ENCODE data around the gene VSIG10L.

The VSIG10L gene

DNA sequence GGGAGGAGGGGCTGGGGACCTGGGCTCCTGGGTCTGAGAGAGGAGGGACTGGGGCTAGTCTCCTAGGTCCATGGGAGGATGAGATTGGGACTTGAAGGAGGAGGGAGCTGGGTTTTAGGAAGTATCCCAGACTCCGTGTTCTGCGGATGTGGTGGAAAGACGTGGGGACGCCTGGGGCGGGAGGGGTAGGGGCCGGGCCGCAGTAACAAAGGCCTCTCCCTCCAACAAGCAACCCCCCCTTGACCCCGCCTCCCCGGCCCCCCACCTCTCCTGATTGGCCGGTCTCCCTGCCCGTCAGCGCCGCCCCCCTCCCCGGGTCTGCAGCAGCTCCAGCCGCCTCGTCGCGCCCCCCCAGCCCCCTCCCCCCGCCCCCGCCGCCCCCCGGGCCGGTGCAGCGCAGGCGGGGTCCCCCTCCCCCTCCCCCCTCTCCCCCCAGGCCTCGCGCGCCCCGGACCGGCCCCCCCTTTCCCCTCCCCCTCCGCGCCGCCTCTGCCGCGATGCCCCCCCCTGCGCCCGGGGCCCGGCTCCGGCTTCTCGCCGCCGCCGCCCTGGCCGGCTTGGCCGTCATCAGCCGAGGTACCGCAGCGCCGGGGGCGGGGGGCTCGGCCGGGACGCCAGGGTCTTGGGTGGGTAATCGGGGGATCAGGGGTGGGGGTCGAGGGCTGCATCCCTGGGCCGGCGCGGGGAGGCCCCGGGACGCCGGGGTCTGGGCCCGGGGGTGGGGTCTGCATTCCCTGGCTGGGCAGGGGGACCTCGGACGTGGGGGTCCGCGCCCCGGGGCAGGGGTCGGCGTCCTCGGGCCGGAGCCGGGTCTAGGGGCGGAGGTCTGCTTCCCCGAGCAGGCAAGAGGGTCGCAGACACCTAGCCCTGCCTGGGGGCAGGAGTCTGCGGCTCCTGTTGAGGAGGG, 30.3 kb downstream of the VSIG10L start, which contains the start of gene IGLON5:
TSS of gene IGLON5 (plus strand) at position 294 of the 907 bp plus-strand sequence. CDS start at position 498, 204 bp downstream.
- no peak for DNase-seq

DNA sequence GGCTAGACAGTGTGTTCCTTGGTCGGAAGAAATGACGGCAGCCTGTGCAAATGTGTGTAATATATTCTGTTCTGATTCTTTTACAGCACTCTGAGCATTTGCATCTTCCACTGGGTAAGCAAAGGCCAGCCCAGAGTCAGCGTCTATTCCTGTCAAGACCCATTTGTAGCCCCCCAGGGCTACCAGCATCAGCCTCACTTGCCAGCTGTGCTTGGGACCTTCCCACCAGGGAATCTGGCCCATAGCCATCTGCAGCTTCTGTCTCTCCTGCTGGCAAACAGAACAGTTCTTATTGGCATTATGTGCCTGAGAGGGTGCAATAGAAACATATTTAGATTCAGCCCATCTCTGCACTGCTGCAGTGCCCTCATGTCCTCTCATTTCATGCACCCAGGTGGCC, 36.5 kb downstream of the VSIG10L start:
- DNase-seq = no peak

DNA sequence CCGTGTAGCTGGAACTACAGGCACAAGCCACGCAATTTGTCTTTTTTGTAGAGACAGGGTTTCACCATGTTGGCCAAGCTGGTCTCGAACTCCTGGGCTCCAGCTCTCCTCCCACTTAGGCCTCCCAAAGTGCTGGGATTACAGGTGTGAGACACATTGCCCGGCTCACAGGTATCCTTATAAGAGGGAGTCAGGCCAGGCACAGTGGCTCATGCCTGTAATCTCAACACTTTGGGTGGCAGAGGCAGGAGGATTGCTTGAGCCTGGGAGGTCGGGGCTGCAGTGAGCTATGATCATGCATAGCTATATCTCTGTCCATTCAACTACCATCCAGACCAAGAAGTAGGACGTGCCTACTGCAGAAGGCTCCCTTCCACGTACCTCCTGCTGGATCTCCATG, 40.7 kb downstream of the VSIG10L start:
- no peak for DNase-seq

DNA sequence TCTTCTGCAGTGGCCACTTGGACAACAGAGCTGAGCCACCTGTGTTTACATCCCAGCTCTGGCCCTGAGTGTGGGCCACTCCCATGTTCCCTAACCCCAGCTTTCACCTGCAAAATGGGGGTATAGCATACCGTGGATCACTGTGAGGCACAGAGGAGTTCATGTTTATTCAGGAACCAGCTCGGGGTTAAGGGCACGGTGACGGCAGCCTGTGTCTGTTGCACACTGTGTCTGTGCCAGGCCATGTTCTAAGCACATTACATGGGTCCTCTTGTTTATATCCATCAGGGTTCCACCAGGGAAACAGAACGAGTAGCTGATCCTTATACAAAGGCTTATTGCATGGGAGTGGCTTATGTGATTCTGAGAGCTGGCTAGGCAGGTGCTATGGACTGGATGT, 44.5 kb downstream of the VSIG10L start:
- no peak for DNase-seq

DNA sequence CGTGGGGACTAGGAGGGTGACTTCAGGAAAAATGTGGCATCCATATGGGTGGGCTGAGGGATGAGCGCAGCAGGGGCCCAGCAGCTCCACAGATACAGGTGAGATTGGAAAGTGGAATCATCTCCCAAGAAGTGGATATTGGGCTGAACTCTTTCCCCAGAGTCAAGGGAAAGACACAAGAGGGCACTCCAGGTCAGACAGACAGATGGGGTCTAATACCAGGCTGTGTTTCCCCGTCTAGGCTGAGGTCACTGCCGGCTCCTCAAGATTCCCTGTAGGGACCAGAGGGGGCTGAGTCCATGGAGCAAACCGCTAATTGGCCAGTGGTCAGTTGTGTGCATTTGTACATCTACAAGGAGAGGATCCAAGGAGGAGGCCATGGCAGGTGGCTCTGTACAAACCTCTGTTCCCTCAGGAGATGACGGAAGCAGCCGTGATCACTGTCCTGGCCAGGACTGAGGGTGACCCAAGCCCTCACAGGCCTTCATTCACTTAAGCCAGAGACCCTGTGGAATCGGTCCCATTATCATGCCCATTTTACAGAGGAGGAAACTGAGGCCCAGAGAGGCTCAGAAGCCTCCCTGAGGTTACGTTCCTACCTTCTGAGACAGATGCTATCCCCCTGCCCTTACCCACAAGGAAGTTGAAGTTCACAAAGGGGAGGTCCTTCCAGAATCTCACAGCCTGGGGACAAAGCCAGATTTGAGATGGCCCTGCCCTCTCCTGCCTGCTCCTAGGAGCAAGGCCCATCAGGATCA, 45.4 kb downstream of the VSIG10L start:
- DNase-seq = peak; percentile 60

DNA sequence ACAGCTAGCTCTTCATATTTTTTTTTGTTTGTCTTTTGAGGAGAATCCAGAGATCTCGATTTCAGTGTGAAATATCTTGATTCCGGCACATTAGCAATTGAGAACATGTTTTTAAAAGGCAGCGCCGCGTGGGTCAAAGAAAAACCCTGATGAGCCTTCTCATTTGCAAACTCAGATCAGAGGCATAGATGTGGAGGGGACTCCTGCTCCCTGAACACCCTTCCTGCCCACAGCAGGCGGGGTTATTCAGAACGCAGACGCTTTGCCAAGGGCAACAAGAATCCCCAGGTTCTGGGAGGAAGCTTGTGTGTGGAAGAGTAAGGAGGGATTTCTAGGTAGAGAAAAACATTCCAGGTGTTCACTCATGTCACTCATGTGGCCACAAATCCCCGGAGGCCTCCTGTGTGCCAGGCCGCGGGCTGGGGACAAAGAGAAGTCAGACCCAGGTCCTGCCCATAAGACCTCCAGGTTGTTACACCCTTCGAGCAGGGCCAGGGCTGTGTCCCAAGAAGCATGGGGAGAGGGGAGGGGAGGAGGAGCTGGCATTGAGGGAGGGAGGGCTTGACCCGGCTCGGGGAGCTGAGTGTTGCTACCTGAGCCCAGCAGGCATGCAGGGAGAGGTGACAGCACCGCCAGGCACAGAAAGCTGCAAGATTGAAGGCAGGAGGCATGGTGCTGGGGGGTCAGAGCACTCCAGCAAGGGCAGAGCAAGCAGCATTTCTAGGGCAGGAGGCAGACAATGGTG, 46.4 kb downstream of the VSIG10L start:
- DNase-seq = no peak

DNA sequence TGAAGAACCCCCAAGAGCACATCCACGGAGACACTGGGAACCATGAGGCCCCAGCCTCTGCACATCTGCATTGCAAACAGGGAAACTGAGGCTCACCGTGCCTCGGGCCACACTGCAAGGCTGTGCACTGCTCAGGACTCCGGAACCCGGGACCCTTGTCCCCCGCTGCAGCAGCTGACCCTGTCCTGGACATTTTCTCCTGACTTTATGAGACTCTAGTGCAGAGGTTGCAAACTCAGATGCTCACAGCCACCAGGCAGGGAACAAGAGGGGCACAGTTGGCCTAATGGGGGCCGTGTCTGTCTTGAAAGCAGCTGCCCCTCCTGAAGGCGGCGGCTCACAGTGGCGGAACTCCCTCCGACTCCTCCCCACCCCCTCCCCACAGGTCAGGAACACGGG, 47.0 kb downstream of the VSIG10L start:
- DNase-seq = no peak

DNA sequence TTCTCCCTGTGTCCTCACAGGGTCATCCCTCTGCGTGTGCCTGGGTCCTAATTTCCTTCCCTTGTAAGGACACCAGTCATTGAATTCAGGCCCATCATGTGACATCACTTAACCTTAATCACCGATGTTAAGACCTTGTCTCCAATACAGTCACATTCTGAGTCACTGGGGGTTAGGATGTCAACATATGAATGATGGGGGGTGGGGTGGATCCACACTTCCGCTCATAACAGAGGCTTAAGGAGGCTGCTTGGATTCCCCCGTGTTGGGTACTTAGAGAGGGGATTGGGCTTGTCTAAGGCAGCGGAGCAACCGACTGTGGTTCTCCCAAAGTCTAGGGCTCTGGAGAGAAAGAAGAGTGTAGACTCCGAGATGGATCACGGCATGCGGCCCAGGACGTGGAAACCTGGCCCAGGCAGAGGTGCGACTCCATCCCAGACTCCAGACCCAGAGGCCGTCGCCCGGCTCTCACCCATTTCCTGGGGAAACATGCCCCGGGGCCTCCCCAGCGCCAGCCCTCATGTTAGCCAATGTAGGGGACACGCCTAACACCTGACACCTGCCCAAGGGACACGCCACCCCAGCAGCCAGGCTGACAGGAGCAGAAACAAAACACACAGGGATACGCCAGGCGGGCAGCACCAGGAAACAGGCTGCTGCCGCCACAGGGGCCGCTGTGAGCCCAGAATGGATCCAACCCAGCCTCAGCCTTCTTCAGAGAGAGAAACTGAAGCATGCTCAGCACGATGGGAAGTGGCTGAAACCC, 47.5 kb downstream of the VSIG10L start:
- no peak for DNase-seq

DNA sequence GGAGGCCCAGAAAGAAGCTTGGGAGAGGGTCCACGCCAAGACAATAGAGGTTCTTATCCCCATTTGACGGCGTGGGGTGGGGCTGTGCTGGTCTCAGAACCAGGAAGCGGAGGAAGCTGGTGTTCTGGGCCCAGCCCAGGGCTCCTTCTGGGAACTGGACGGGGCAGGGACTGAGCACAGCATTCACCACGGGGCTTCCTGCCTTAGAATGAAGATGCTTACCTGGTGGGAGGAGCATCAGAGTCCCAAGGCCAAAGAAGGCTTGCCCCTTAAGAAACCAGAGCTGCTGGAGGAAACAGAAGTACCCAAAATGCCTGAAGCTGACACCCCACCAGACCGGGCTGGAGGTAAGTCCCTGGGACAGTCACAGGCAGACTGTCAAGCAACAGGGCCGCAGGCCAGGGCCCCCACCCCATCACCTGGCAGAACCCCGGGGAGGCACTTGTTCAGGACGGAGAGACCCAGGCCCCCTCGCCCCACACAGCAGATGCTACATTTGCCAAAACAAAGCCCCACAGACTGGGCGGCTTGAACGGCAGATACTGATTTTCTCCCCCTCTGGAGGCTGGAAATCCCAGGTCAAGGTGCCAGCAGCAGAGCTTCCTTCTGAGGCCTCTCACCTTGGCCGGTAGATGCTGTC, 48.2 kb downstream of the VSIG10L start:
- no peak for DNase-seq

DNA sequence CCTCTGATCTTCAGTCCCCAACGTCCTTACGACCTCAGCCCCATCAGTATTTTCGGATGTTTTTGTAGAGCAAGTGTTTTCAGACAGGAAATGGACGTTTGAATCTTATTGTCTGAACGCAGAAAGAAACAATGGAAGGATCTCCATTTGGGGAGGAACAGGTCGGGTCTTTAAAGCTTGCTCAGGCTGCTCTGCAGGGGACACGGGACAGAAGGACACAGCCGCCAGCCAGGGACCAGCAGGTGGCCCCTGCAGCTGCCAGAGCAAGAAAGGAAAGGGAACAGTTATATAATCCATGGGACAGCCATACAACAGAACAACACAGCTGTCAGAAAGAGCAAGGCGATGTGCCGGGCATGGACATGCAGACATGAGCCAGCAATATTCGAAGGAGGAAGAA, 49.0 kb downstream of the VSIG10L start:
- DNase-seq = peak; percentile 70

DNA sequence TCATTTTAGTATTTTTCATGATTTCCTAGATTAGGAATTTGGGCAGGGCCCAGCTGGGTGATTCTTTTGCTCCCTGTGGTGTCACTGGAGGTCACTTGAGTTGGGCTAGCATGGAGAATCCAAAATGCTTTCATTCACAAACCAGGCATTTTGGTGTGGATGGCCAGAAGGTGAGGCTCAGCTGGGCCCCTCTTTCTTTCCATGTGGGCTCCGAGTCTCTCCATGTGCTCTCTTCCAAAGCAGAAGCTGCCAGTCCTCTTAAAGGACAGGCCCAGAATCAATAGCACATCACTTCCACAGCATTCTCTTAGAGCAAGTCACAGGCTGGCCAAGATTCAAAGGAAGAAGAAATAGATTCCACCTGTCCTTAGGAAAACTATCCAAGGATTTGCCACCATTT, 52.3 kb downstream of the VSIG10L start:
- DNase-seq = no peak

DNA sequence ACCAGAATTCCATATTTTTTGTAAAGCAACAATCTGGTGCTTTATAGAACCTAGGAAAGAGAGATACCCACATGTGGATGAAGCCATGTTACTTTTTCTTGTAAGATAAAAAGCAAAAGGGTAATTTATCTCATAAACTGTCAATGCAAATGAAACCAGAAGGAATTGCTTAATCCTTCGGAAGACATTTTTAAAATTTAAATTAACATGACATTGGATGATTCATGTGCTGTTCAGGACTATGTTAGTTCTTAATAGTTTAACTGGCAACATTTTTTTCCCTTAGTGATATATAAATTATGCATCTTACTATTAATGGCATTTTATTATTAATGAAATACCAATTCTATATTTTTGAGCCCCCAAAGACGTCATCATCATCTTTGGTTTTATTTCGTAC, 56.3 kb downstream of the VSIG10L start:
- no peak for DNase-seq

DNA sequence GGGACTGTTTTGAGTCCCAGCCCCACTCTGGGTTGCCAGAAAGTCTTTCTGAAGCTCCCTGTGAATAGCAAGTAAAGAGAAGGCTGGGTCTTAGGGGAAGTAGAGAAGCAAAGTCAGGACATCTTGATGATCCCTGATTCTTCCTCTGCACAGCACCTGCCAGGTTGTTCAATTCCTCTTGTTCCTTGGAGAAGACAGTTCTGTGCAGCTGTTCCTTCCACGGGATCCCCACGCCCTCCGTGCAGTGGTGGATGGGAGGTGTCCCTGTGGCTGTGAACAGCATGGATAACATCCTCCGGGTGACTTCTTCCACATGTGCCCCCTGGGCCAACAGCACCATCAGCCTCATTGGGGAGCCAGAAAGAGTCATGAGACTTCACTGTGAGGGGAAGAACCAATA, 59.6 kb downstream of the VSIG10L start:
- DNase-seq = no peak

Measured in retina (tissue), 1 donor.